ENCODE results near the gene RPL41.

GRCh38 chr12:56126732-56127239 lies 10.4 kb downstream of the RPL41 start:
- TF ChIP-seq CTCF (IDR thresholded peaks at IDR 0.05) (no peak), ZFX (IDR thresholded peaks at IDR 0.05; ENCODE audit: borderline replicate concordance) (no peak)

Data from 22Rv1 (cell line).